Non-pigmented ciliary epithelial cell (primary cell): ENCODE measurements around the gene CHAD.
"Not testable (repeated sequence)": the region's sequence is repeated elsewhere in the genome, so short reads cannot be mapped to it uniquely, and the experiment has no call there.

ENCODE experiments used
- DNase-seq: peaks from one replicate; pipeline ENCODE4 v3.0.0-alpha.2; 2010; ENCODE audit warnings: low read depth

CHAD gene

DNA sequence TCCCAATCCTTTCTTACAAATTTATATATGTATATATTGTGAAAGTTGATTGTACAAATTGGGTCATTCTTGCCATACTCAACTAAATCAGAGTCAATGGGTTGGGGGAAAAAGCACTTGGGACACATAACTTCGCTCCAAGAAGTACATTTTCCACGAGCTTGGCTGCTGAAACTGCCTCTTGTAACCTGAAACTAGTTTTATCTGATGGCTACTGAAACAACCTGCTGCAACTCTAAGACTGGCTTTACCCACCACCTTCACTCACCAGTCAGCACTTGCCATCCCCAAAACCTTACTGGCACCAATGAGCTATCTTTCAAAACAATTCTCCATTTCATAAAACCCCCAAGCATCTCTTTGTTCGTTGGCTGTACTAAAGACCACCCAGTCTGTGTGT is 25.1 kb upstream of the CHAD start:
- DNase-seq: no peak

- DNase-seq: no peak
These were observed 23.5 kb upstream of the CHAD start for GRCh38 chr17:50492214-50492613.

DNA sequence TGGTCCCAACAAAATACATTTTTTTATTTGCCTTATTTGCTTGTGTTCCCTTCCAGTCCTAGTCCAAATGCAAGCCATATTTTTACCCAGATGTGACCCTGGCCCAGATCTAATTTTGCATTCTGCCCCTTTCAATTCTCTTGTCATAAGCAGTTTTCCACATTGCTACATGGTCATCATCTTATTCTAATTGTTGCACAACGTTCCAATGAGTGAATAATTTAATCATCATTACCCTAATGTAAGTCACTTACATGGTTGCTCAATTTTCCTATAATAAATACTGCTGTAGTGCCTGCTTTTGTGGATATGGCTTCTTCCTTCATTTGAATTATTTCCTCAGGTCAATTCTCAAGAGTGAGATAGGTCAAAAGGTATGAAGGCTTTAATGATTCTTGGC is 22.8 kb upstream of the CHAD start:
- DNase-seq: no peak

DNA sequence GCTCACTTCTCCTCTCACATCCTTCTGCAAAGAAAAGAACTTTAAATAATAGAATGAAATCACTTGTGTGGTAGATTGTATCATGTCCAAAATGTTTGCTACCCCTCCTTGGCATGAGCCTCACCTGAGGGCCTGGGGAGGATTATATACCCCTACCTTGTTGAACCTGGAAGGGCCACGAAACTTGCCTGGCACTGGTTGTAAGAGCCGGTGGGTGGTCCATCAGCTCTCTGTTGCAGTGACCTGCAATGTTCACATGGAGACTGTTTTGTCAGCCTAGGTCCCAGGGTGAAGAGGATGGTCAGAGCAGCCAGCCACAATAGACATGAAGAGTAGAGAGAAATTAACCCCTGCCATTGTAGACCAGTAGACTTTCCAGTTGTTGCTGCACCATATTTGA is 20.2 kb upstream of the CHAD start:
- no peak for DNase-seq

GRCh38 chr17:50487213-50488096 is 18.8 kb upstream of the CHAD start:
- no peak for DNase-seq

DNA sequence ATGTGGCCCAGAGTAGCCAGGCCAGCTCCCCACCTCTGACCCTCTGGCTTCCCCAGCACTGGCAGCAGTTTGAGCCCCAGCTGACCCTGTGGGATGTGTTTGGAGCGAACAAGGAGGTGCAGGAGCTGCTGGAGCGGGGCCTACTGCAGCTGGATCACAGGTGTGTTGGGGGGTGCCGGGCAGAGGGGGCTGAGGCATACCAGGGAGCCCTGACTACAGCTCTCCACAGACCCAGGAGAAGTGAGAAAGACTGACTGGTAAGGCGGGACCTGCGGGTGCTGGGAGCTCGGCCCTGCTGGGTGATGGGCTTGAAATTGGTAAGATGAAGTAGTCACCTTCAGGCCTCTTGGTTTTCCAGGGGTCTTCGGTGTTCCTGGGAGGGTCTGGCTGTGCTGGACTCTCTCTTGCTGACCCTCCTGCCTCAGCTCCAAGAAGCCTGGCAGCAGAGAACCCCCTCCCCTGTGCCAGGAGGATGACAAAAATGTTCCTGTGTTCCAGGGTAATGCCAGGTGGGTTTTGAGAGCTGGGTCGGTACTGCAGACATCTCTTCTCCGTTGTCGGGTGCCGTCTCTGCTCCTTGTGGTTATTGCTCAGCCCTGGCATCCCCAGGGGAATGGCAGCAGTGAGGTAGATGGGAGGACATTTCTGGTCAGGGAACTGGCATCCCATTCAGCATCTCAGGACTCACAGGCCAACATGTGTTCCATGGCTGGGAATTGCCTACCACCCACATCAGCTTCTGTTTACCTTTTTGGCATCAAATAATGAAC is 15.9 kb upstream of the CHAD start:
- no peak for DNase-seq

DNA sequence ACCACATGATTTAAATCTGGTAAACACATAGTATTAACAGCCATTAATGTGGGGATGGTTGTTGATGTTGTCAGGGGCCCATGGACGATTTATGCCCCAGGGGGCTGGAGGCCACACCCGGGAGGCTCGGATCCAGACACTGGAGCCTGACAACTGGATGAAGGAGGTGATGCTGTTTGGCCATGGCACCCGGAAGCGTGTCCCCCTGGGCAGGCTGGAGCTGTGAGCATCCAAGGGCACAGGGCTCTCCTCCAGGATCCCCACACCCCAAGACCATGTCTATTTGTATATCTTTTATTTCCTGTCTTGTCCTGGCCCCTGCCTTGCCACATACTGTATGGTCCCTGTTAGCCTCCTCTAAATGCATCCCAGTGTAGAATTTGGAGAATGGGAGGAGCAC is 14.6 kb upstream of the CHAD start:
- no peak for DNase-seq

GRCh38 chr17:50482516-50482915 is 13.8 kb upstream of the CHAD start:
- peak; percentile 81 for DNase-seq

DNA sequence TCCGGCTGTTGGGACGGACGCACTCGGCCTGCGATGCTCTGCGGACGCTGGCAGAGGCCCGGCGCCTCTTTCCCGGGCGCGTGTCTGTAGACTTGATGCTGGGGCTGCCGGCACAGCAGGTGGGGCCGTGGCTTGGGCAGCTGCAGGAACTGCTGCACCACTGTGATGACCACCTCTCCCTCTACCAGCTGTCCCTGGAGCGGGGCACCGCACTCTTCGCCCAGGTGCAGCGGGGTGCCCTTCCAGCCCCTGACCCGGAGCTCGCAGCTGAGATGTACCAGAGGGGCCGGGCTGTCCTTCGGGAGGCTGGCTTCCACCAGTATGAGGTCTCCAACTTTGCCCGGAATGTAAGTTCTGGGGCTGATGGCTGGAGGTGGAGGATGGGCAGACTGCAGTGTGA is 13.4 kb upstream of the CHAD start:
- DNase-seq: no peak

DNA sequence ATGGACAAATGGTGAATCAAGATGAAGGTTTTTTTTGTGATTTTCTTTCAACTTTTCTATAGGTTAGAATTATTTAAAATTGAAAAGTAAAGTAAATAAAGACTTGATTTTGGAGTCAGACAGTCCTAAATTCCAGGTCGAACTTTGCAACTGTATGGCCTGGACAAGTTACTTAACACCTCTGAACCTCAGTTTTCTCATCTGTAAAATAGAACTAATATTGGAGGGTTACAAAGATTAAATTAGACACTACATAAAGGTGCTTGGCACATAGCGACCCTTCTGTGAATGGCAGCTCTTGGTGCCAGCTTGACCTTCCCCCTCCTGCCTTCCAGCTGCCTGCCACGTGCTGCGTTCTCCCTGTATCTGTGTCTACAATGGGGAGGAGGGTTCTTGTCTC is 13.0 kb upstream of the CHAD start:
- DNase-seq: no peak

- no peak for DNase-seq
These were observed 12.3 kb upstream of the CHAD start for GRCh38 chr17:50480854-50481490.

GRCh38 chr17:50480142-50480764 is 11.6 kb upstream of the CHAD start:
- DNase-seq: no peak

GRCh38 chr17:50479522-50480141 is 11.0 kb upstream of the CHAD start:
- DNase-seq: no peak

DNA sequence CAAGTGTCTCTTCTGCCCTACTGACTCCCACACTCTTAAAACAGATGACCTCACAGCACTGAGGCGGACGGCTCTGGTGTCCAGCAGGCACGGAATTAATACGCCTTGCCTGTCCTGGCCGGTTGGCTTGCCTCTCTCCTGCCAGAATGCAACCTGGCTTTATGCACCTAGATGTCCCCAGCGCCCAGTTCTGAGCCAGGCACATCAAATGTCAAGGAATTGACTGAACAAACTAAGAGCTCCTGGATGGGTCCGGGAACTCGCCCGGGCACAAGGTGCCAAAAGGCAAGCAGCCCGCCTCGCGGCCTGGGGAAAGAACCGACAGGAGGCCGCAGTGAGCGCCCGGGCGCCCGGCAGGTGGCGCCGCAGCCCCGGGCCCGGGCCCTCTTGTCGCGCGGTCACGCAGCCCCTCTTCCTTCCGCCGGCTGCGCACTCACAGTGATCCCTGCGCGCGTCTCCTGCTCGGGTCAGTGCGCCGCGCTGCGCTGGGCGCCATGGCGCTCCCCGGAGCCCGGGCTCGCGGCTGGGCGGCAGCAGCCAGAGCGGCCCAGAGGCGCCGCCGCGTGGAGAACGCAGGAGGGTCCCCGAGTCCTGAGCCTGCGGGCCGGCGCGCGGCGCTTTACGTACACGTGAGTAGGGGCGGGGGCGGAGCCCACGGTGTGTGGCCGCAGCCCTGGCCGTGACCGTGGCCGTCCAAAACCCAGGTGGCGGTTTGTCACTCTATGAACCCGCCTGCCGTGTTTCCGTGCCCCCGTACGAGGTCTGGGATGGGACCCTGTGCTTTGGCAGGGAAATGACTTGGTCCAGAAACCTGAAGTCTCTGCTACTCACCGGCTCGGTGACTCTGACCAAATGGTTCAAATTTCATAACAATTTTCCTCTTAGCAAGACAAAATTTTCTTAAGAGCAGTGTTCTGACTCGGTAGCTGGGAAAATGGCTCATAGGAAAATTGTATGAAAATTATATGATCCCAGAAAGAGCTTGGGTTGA is 10.0 kb upstream of the CHAD start, which contains the start of gene RSAD1:
Gene RSAD1, plus strand, starts transcription at position 470 of the 991 bp plus-strand sequence. Its CDS starts 25 bp downstream, at position 495.
- no peak for DNase-seq

GRCh38 chr17:50477976-50478375 is 9.3 kb upstream of the CHAD start:
- DNase-seq: no peak

GRCh38 chr17:50476545-50477315 is 8.1 kb upstream of the CHAD start:
- no peak for DNase-seq

DNA sequence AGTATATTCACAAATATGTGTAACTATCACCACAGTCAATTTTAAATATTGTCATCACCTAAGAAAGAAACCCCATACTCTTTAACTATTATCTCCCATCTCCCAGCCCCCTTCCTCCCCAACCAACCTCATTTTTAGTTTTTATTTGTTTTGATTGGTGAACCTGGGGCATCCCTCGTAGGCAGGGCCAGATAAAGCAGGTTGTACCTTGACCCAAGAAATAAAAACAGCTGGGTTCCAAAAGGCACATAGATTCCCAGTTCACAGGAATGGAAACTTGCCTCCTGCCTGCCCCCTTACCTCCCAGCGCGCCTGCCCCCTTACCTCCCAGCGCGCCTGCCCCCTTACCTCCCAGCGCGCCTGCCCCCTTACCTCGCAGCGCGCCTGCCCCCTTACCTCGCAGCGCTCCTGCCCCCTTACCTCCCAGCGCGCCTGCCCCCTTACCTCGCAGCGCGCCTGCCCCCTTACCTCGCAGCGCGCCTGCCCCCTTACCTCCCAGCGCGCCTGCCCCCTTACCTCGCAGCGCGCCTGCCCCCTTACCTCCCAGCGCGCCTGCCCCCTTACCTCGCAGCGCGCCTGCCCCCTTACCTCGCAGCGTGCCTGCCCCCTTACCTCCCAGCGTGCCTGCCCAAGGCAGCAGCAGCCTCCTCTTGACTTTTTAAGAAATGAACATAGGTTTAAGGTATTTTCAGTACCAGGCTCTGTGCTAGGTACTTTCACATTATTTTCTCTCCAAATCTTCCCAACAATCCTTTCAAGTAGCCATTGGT is 7.3 kb upstream of the CHAD start:
- DNase-seq: not testable (repeated sequence)

GRCh38 chr17:50475362-50475761 is 6.7 kb upstream of the CHAD start:
- no peak for DNase-seq

DNA sequence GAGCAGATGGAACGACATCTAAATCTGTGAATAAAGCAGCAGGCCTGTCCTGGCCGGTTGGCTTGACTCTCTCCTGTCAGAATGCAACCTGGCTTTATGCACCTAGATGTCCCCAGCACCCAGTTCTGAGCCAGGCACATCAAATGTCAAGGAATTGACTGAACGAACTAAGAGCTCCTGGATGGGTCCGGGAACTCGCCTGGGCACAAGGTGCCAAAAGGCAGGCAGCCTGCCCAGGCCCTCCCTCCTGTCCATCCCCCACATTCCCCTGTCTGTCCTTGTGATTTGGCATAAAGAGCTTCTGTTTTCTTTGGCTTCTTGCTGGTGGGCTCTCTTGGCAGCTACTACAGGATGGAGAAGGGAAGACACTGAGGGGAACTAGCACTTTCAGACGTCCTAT is 5.8 kb upstream of the CHAD start:
- no peak for DNase-seq
